Upper lobe of left lung (tissue), 6 donors: ENCODE data around the gene RGS7. TPM values are rescaled to one million over a fixed set of nuclear protein-coding genes. Genes with fewer than 3 reads are reported as not detected.

Experiments used
- ATAC-seq, 2 donors: fragments of 200-7000 bp; cut with Tn5 transposase; one replicate each; pipeline ENCODE4 v1.9.1; 2022; ENCODE audit warnings: mild to moderate bottlenecking in 2 of 2, moderate library complexity in 2 of 2; ENCODE audit not compliant: low FRiP score in 2 of 2
- DNase-seq, 2 donors: peaks; one replicate each; pipeline ENCODE4 v3.0.0-alpha.2; 2019 to 2020
- H3K27ac ChIP-seq, 4 donors: fragments of 200-600 bp; sonication (generic); one replicate each; pipeline ENCODE4 v1.5.1; 2016 to 2019
- H3K27me3 ChIP-seq, 4 donors: fragments of 200-600 bp; sonication (generic); one replicate each; pipeline ENCODE4 v1.5.1; 2017 to 2019
- H3K36me3 ChIP-seq, 4 donors: fragments of 200-600 bp; sonication (generic); one replicate each; pipeline ENCODE4 v1.5.1; 2016 to 2019
- H3K4me1 ChIP-seq, 4 donors: fragments of 200-600 bp; sonication (generic); one replicate each; pipeline ENCODE4 v1.5.1; 2018 to 2019
- H3K4me3 ChIP-seq, 4 donors: fragments of 200-600 bp; sonication (generic); one replicate each; pipeline ENCODE4 v1.5.1; 2017 to 2019; ENCODE audit warnings: mild to moderate bottlenecking in 2 of 4, moderate library complexity in 1 of 4
- H3K9me3 ChIP-seq, 4 donors: fragments of 200-600 bp; sonication (generic); one replicate each; pipeline ENCODE4 v1.5.1; 2018 to 2019
- CTCF ChIP-seq, 6 experiments: fragments of 450-650 bp in 4 of 6; fragments of 200-600 bp in 2 of 6; sonication (generic) in 2 of 6; IDR thresholded peaks; one replicate each; pipeline ENCODE4 v1.5.1; 2016 to 2019; ENCODE audit warnings: antibody characterized with exemption in 6 of 6
- EP300 ChIP-seq, 4 donors: sonication (generic); formaldehyde crosslinking; IDR thresholded peaks; one replicate each; pipeline ENCODE4 v1.5.1; 2017; ENCODE audit warnings: antibody characterized with exemption in 4 of 4, control low read depth in 2 of 4
- POLR2A ChIP-seq, 4 donors: fragments of 450-650 bp; IDR thresholded peaks; one replicate each; pipeline ENCODE4 v1.5.1; 2016 to 2017; ENCODE audit warnings: antibody characterized with exemption in 4 of 4, mild to moderate bottlenecking in 2 of 4
- POLR2AphosphoS5 ChIP-seq, 2 donors: sonication (generic); formaldehyde crosslinking; IDR thresholded peaks; one replicate each; pipeline ENCODE4 v1.5.1; 2017; ENCODE audit warnings: antibody characterized with exemption in 2 of 2
- WGBS, 2 donors: methylation state at CpG; one replicate each; pipeline ENCODE4 v1.1.5; 2017 to 2018; 5-methylcytosine and 5-hydroxymethylcytosine counted together
- total RNA-seq, 6 donors: library from RNA; depleted of rRNA in 4 of 6; stranded (reverse); fragments of >200 nt in 4 of 6; gene quantifications; one replicate each; pipeline versions ENCODE4 v1.1.0 to v1.2.1, GENCODE V29; 2016 to 2021
- donor health status: DM: no; HTN: no; CAD: no; lungs with moderate emphysema.
- donor health status: DM: no; HTN: yes; CAD: no; lungs with severe emphysema.

RGS7 gene
- total RNA-seq, 6 donors from 2014 or later, result 0.15 TPM; not detected in 5

DNA sequence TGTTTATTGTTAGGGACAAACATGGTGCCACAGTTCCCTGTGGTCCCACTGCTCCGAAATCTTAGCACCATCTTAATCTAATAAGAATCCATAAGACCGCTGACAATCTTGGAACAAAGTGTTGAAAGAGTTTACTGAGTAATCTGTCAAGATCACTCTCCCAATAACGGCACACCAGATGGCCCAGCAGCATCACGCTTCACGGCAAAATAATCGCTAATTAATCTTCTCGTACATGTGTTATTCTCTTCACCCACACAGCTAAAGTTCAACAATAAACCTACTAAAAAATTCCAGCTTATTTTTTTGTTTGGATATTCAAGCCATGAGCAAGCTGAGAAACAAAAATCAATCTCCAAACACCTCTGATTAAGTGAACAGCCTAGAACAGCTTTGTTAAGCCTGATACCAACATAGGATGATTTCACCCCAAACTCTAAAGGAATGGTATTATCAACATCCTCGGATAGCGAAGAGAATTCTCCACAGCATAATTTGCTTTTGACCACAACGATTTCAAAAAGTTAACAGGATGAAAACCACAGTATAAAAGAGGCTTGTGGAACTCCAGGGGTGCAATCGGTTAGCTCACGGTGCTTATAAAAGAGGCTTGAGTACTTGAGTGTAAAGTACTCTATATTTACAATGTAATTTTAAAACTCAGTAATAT lies 415.2 kb downstream of the RGS7 start:
- Histone ChIP-seq H3K9me3 (peaks cover 0 to 14% (median 10%) of the 10 kb centered on the region in 4 donors), H3K4me3 (no peak overlapping the region), H3K4me1 (no peaks in the 10 kb centered on the region), H3K36me3 (no peaks in the 10 kb centered on the region), H3K27ac (no peak overlapping the region), H3K27me3 (no peaks in the 10 kb centered on the region)
- WGBS, 2 donors, result 60% methylated on average over 12 of the region's 12 CpGs
- TF ChIP-seq POLR2A (IDR thresholded peaks at IDR 0.05), result no peak
- no peak for TF ChIP-seq POLR2AphosphoS5 (IDR thresholded peaks at IDR 0.05)
- TF ChIP-seq EP300 (IDR thresholded peaks at IDR 0.05), result no peak
- TF ChIP-seq CTCF (IDR thresholded peaks at IDR 0.05), result no peak
- ATAC-seq (no peak), DNase-seq (no peak)

DNA sequence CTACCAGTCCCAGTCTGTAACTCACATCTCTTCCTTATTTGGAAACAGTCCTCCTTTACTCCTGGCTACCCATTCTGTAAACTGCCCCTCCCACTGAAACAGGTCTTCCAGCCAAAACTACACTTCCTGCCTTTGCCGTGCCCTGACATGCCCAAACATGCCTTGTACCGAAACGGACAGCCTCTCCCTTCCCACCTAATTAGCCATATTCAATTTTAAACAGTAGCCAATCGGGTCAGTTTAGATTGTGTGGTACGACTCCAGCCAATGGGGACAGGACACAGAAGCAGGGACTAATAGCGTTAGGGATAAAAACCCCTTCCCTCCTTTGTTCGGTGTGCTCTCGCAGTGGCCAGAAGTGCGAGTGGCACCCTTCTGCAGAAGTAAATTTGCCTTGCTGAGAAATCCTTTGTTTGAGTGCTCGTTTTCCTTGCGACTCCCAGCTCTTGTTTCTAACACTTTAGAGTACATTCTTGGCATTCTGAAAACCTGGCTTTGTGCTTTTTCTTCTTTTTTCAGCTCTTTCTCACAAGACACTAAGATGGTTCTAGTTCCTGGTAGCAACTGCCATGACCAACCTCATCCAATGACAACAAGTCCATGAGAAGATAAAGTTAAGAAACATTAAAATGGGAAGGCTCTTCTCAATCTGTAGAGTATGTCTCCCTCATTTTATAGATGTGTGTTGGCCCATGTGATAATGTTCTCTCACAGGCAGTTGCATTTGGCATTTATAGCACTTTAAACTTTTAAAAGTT lies 419.9 kb downstream of the RGS7 start:
- Histone ChIP-seq H3K9me3 (peaks cover 0 to 16% (median 14%) of the 10 kb centered on the region in 4 donors), H3K27me3 (no peaks in the 10 kb centered on the region), H3K4me3 (no peak overlapping the region), H3K4me1 (no peaks in the 10 kb centered on the region), H3K27ac (no peak overlapping the region), H3K36me3 (no peaks in the 10 kb centered on the region)
- 92 to 95% methylated on average over 11 of the region's 11 CpGs for whole genome bisulfite sequencing, 2 donors
- DNase-seq (no peak), ATAC-seq (no peak)
- TF ChIP-seq CTCF (IDR thresholded peaks at IDR 0.05) (no peak), EP300 (IDR thresholded peaks at IDR 0.05) (no peak), POLR2AphosphoS5 (IDR thresholded peaks at IDR 0.05) (no peak), POLR2A (IDR thresholded peaks at IDR 0.05) (no peak)

DNA sequence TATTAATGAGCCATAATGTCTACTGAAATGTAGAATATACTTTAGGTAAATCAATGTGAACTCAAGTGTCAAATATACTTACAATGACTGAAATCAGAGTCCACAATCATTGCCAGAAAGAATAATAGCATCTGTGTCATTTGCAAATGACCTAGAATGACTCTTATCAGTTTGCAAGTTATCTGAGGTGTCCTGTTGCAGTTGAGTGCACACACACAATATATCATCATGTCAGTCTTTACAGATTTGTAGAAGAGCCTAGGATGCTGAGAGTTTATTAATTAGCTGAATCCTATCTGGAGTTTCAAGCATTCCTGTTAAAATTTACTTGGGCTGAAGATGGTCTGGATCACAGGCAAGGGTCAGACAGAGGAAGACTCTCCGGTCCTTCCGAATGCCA lies 421.1 kb downstream of the RGS7 start:
- H3K9me3 ChIP-seq, result peaks cover 0 to 16% (median 14%) of the 10 kb centered on the region in 4 donors
- H3K27me3 ChIP-seq, result no peaks in the 10 kb centered on the region
- H3K36me3 ChIP-seq, result no peaks in the 10 kb centered on the region
- ATAC-seq (no peak), DNase-seq (no peak)
- no peak overlapping the region for H3K4me3 ChIP-seq
- no peak overlapping the region for H3K27ac ChIP-seq
- TF ChIP-seq POLR2A (IDR thresholded peaks at IDR 0.05) (no peak), POLR2AphosphoS5 (IDR thresholded peaks at IDR 0.05) (no peak), EP300 (IDR thresholded peaks at IDR 0.05) (no peak)
- H3K4me1 ChIP-seq, result no peaks in the 10 kb centered on the region
- 89 to 93% methylated on average over 2 of the region's 2 CpGs for WGBS, 2 donors

DNA sequence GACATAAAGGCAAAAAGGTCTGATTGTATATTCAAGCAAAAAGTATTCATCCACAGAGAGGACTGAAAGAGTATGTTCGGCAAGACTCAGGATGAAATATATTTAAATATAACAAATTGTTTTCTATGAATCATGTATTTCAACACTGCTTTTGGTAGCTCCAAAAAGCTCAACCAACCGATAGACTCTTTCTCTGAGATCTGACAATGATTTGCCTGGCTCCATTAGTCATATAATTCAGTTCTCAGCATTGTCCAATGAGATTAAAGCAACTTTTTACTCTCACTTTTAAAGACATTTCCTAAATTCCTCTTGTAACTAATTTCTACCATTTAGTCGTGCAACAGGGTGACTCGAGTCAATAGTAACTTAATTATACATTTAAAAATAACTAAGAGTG lies 426.0 kb downstream of the RGS7 start:
- H3K4me1 ChIP-seq, result no peaks in the 10 kb centered on the region
- H3K9me3 ChIP-seq, result peaks cover 0 to under 1% (median 0%) of the 10 kb centered on the region in 4 donors
- DNase-seq (no peak), ATAC-seq (no peak)
- no peak for TF ChIP-seq EP300 (IDR thresholded peaks at IDR 0.05)
- TF ChIP-seq CTCF (IDR thresholded peaks at IDR 0.05), result no peak
- TF ChIP-seq POLR2AphosphoS5 (IDR thresholded peaks at IDR 0.05), result no peak
- TF ChIP-seq POLR2A (IDR thresholded peaks at IDR 0.05), result no peak
- WGBS, 2 donors, result 79 to 85% methylated on average over 4 of the region's 4 CpGs
- H3K36me3 ChIP-seq, result no peaks in the 10 kb centered on the region
- no peak overlapping the region for H3K27ac ChIP-seq
- H3K4me3 ChIP-seq, result no peak overlapping the region
- H3K27me3 ChIP-seq, result no peaks in the 10 kb centered on the region

GRCh38 chr1:240928265-240928664 lies 428.7 kb downstream of the RGS7 start:
- DNase-seq (no peak), ATAC-seq (no peak)
- H3K27ac ChIP-seq, result no peak overlapping the region
- H3K36me3 ChIP-seq, result no peaks in the 10 kb centered on the region
- no peaks in the 10 kb centered on the region for H3K4me1 ChIP-seq
- TF ChIP-seq EP300 (IDR thresholded peaks at IDR 0.05) (no peak), CTCF (IDR thresholded peaks at IDR 0.05) (no peak), POLR2A (IDR thresholded peaks at IDR 0.05) (no peak), POLR2AphosphoS5 (IDR thresholded peaks at IDR 0.05) (no peak)
- WGBS, 2 donors, result 87 to 88% methylated on average over 4 of the region's 4 CpGs
- H3K27me3 ChIP-seq, result no peaks in the 10 kb centered on the region
- H3K9me3 ChIP-seq, result no peaks in the 10 kb centered on the region
- no peak overlapping the region for H3K4me3 ChIP-seq
